K562 (cell line): Measurements from ENCODE around the gene SUPT16H. TPM values are rescaled to one million over a fixed set of nuclear protein-coding genes. Genes with fewer than 3 reads are reported as not detected.

Source experiments
- CBFA2T3 ChIP-seq: fragments of 450-650 bp; IDR thresholded peaks from 2 replicates; pipeline ENCODE4 v1.6.1; 2017
- HDAC2 ChIP-seq: fragments of 450-650 bp; IDR thresholded peaks from 2 replicates; pipeline ENCODE4 v1.6.1; 2016; ENCODE audit warnings: mild to moderate bottlenecking
- HNRNPL ChIP-seq: fragments of 200-400 bp; formaldehyde crosslinking; IDR thresholded peaks from 2 replicates; pipeline ENCODE4 v1.6.1; 2017; ENCODE audit warnings: low read depth, mild to moderate bottlenecking, low read length
- KDM4B ChIP-seq, 2 experiments: fragments of 450-650 bp in 1 of 2; sonication (generic) in 1 of 2; IDR thresholded peaks; 2 replicates each; pipeline ENCODE4 v1.6.1; 2016 to 2017; ENCODE audit warnings: borderline replicate concordance in 2 of 2, antibody characterized with exemption in 1 of 2, low read depth in 1 of 2, mild to moderate bottlenecking in 1 of 2
- MEIS2 ChIP-seq: fragments of 450-650 bp; IDR thresholded peaks from 2 replicates; pipeline ENCODE4 v1.6.1; 2014; ENCODE audit warnings: mild to moderate bottlenecking; ENCODE audit not compliant: partially characterized antibody
- NFIC ChIP-seq: fragments of 450-650 bp; IDR thresholded peaks from 2 replicates; pipeline ENCODE4 v1.6.1; 2017; ENCODE audit warnings: mild to moderate bottlenecking, inconsistent platforms
- POLR2AphosphoS5 ChIP-seq: IDR thresholded peaks from 2 replicates; pipeline ENCODE4 v1.6.1; 2011; ENCODE audit warnings: mild to moderate bottlenecking, low read depth, low read length, moderate library complexity; ENCODE audit not compliant: control insufficient read depth, insufficient read depth
- SIN3B ChIP-seq: fragments of 450-650 bp; IDR thresholded peaks from 2 replicates; pipeline ENCODE4 v1.6.1; 2017; ENCODE audit warnings: low read depth, mild to moderate bottlenecking, moderate library complexity
- SMAD1 ChIP-seq: fragments of 150-350 bp; IDR thresholded peaks from 2 replicates; pipeline ENCODE4 v1.6.1; 2014; ENCODE audit warnings: low read length, low read depth; ENCODE audit not compliant: partially characterized antibody
- TAF9B ChIP-seq: fragments of 450-650 bp; IDR thresholded peaks from 2 replicates; pipeline ENCODE4 v1.6.1; 2018; ENCODE audit warnings: mild to moderate bottlenecking; ENCODE audit not compliant: partially characterized antibody
- TBP ChIP-seq: optimal IDR thresholded peaks from 2 replicates; pipeline ENCODE3; 2011; ENCODE audit warnings: low read depth, low read length, improper control_type of control experiment
- TOE1 ChIP-seq, 2 experiments: fragments of 450-650 bp in 1 of 2; sonication (generic) in 1 of 2; formaldehyde crosslinking in 1 of 2; IDR thresholded peaks; 2 replicates each; pipeline versions ENCODE4 v1.7.1 to v1.8.0; 2016 to 2022; ENCODE audit warnings: borderline replicate concordance in 2 of 2, mild to moderate bottlenecking in 2 of 2, antibody characterized with exemption in 1 of 2, inconsistent platforms in 1 of 2, low read depth in 1 of 2, missing genetic modification reagents in 1 of 2, moderate library complexity in 1 of 2
- ZBTB34 ChIP-seq: fragments of 250-450 bp; sonication (Bioruptor Pico); IDR thresholded peaks from 2 replicates; pipeline ENCODE4 v1.8.0; 2021; ENCODE audit warnings: mild to moderate bottlenecking, moderate library complexity
- ZNF583 ChIP-seq: fragments of 250-450 bp; sonication (Bioruptor Pico); IDR thresholded peaks from 2 replicates; pipeline ENCODE4 v1.4.0; 2020
- polyA plus RNA-seq, 8 experiments: library from polyadenylated mRNA; depleted of rRNA in 4 of 8; stranded (reverse) in 5 of 8; unstranded in 3 of 8; fragments of >200 nt; fragmentation: Nextera tagmentation in 2 of 8; fragmentation: Illumina TruSeq in 1 of 8; extraction: Ambion mirVana in 2 of 8; extraction: Trizol in 1 of 8; gene quantifications; 2 replicates each; pipeline versions ENCODE4 v1.2.1 to v1.2.3, GENCODE V29; 2011 to 2014; ENCODE audit warnings: inconsistent platforms in 1 of 8, missing spikeins in 1 of 8
- total RNA-seq, 7 experiments: library from RNA; depleted of rRNA in 6 of 7; stranded (reverse); fragments of >200 nt in 6 of 7; fragmentation: Illumina TruSeq in 2 of 7; extraction: Trizol in 2 of 7; gene quantifications; 2 replicates each; pipeline versions ENCODE4 v1.2.1 to v1.2.3, GENCODE V29; 2011 to 2021; ENCODE audit warnings: low replicate concordance in 1 of 7
- TF ChIP-seq, protein P1 (sequence below): sonication (generic); formaldehyde crosslinking; IDR thresholded peaks from 2 replicates; pipeline ENCODE4 v1.8.1; 2023; ENCODE audit warnings: mild to moderate bottlenecking, missing genetic modification reagents, moderate library complexity
- TF ChIP-seq, protein P2 (sequence below), 2 experiments: fragments of 450-650 bp; formaldehyde crosslinking in 1 of 2; IDR thresholded peaks; 2 replicates each; pipeline versions ENCODE4 v1.4.0 to v1.6.1; 2014 to 2020; ENCODE audit warnings: mild to moderate bottlenecking in 2 of 2, borderline replicate concordance in 1 of 2, low read depth in 1 of 2

Gene SUPT16H
- total and polyA plus RNA-seq, 9 of the 15 experiments (the other 6 are each of a cell fraction or from before 2014, with no cell fraction given): 75.4 to 152 (median 105) TPM

DNA sequence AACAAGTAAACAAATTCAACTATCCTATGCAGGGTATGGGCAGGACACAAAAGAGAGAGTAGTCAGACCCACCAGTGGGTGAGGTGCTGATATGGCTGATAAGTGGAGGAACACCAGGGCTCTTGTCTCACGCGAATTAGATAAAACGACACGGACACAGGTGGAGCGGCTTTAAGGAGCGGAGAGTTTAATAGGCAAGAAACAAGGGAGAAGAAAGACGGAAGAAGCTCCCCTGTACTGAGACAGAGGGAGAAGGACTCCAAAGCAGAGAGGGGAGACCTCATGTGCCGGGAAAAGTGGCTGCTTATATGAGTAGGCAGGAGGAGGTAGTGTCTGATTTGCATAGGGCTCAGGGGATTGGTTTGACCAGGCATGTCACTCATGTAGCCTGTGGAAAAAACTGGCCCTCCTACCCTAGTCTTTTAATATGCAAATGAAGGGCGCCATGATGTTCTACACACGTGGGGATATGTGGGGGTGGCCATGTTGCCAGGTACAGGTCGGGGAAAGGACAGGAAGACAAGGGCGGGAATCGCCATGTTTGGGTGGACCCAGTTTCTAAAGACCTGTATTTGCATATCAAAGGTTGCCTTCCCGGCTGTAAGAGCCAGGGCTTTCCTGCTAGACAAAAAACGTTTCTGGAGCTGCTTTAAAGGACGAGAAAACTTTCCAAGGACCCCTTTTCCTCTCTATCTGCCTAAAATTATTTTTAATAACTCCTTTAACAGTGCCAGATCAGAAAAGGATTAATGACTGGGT lies 75.2 kb downstream of the SUPT16H start (continued):
- TF ChIP-seq ZBTB34 (CRISPR knock-in tag): no peak
- TF ChIP-seq NFIC: 0 out of 2 replicates have a peak, but pooled peaks have one; percentile 24
- 0 out of 2 replicates have a peak, but pooled peaks have one; percentile 8 for TF ChIP-seq CBFA2T3
- peak; percentile 51 for TF ChIP-seq TAF9B
- no peak for TF ChIP-seq TOE1 (IDR thresholded peaks at IDR 0.05; ENCODE audit: borderline replicate concordance)
- no peak for TF ChIP-seq TOE1 (CRISPR knock-in tag; IDR thresholded peaks at IDR 0.05; ENCODE audit: borderline replicate concordance, low read depth)
- TF ChIP-seq KDM4B (IDR thresholded peaks at IDR 0.05; ENCODE audit: borderline replicate concordance in 2 of 2, low read depth in 1 of 2): no peak
- peak; percentile 27 for TF ChIP-seq MEIS2
- TF ChIP-seq, protein P1, sequence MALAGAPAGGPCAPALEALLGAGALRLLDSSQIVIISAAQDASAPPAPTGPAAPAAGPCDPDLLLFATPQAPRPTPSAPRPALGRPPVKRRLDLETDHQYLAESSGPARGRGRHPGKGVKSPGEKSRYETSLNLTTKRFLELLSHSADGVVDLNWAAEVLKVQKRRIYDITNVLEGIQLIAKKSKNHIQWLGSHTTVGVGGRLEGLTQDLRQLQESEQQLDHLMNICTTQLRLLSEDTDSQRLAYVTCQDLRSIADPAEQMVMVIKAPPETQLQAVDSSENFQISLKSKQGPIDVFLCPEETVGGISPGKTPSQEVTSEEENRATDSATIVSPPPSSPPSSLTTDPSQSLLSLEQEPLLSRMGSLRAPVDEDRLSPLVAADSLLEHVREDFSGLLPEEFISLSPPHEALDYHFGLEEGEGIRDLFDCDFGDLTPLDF (CRISPR knock-in tag): peak; percentile 81
- TF ChIP-seq, protein P2, sequence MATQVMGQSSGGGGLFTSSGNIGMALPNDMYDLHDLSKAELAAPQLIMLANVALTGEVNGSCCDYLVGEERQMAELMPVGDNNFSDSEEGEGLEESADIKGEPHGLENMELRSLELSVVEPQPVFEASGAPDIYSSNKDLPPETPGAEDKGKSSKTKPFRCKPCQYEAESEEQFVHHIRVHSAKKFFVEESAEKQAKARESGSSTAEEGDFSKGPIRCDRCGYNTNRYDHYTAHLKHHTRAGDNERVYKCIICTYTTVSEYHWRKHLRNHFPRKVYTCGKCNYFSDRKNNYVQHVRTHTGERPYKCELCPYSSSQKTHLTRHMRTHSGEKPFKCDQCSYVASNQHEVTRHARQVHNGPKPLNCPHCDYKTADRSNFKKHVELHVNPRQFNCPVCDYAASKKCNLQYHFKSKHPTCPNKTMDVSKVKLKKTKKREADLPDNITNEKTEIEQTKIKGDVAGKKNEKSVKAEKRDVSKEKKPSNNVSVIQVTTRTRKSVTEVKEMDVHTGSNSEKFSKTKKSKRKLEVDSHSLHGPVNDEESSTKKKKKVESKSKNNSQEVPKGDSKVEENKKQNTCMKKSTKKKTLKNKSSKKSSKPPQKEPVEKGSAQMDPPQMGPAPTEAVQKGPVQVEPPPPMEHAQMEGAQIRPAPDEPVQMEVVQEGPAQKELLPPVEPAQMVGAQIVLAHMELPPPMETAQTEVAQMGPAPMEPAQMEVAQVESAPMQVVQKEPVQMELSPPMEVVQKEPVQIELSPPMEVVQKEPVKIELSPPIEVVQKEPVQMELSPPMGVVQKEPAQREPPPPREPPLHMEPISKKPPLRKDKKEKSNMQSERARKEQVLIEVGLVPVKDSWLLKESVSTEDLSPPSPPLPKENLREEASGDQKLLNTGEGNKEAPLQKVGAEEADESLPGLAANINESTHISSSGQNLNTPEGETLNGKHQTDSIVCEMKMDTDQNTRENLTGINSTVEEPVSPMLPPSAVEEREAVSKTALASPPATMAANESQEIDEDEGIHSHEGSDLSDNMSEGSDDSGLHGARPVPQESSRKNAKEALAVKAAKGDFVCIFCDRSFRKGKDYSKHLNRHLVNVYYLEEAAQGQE (IDR thresholded peaks at IDR 0.05; ENCODE audit: borderline replicate concordance): no peak
- TF ChIP-seq, protein P2 (CRISPR knock-in tag; IDR thresholded peaks at IDR 0.05; ENCODE audit: low read depth): no peak
- TF ChIP-seq HNRNPL: no peak
- TF ChIP-seq TBP: peak; percentile 72
- no peak for TF ChIP-seq SIN3B
- peak; percentile 61 for TF ChIP-seq HDAC2
- TF ChIP-seq ZNF583 (CRISPR knock-in tag): no peak
- TF ChIP-seq SMAD1: peak; percentile 67
- 0 out of 2 replicates have a peak, but pooled peaks have one; percentile 55 for TF ChIP-seq POLR2AphosphoS5
